ENCODE results near the gene MAJIN. TPM values are rescaled to one million over a fixed set of nuclear protein-coding genes. Genes with fewer than 3 reads are reported as not detected.

The MAJIN gene
- total RNA-seq, 3 donors from 2014 or later (not counting 1 experiment from before 2014, with no cell fraction given), result not detected

GRCh38 chr11:64916040-64916774, 55.7 kb downstream of the MAJIN start:
- peaks cover 31% of the 10 kb centered on the region for H3K4me1 ChIP-seq (ENCODE audit: control insufficient read depth, insufficient read depth, low read length)
- Mint-ChIP-seq H3K27ac (peak overlapping the region; percentile 91 to 96), H3K4me3 (peak overlapping the region; percentile 88), H3K4me1 (peaks cover 15 to 31% of the 10 kb centered on the region in 2 donors), H3K9me3 (no peaks in the 10 kb centered on the region), H3K27me3 (ENCODE audit: low read depth in 2 of 2) (no peaks in the 10 kb centered on the region), H3K36me3 (no peaks in the 10 kb centered on the region)
- intact Hi-C loops (cut with micrococcal nuclease), result loop anchor here (5.0 kb wide), 2 partner anchors 111 to 206 kb away; partner anchors contain the start of genes FAU, MRPL49 and SNX15
- no peaks in the 10 kb centered on the region for H3K27me3 ChIP-seq (ENCODE audit: control insufficient read depth, insufficient read depth, low read length)
- no peaks in the 10 kb centered on the region for H3K9me3 ChIP-seq (ENCODE audit: control insufficient read depth, insufficient read depth, low read length)
- peaks cover 29% of the 10 kb centered on the region for H3K36me3 ChIP-seq (ENCODE audit: control insufficient read depth, insufficient read depth, low read length)
- ATAC-seq (peak; percentile 34 to 49 (median 38)), DNase-seq (peak; percentile 55 to 76)
- H3K27ac ChIP-seq (ENCODE audit: low read length), result peak overlapping the region; percentile 89
- peak overlapping the region; percentile 91 for H3K4me3 ChIP-seq (ENCODE audit: low read length)
- WGBS (ENCODE audit: insufficient coverage), result 15% methylated on average over 20 of the region's 23 CpGs
- TF ChIP-seq, protein P1, sequence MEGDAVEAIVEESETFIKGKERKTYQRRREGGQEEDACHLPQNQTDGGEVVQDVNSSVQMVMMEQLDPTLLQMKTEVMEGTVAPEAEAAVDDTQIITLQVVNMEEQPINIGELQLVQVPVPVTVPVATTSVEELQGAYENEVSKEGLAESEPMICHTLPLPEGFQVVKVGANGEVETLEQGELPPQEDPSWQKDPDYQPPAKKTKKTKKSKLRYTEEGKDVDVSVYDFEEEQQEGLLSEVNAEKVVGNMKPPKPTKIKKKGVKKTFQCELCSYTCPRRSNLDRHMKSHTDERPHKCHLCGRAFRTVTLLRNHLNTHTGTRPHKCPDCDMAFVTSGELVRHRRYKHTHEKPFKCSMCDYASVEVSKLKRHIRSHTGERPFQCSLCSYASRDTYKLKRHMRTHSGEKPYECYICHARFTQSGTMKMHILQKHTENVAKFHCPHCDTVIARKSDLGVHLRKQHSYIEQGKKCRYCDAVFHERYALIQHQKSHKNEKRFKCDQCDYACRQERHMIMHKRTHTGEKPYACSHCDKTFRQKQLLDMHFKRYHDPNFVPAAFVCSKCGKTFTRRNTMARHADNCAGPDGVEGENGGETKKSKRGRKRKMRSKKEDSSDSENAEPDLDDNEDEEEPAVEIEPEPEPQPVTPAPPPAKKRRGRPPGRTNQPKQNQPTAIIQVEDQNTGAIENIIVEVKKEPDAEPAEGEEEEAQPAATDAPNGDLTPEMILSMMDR (IDR thresholded peaks at IDR 0.05), result no peak

GRCh38 chr11:64915376-64915887, 56.5 kb downstream of the MAJIN start:
- H3K4me3 ChIP-seq (ENCODE audit: low read length), result no peak overlapping the region
- DNase-seq (no peak), ATAC-seq (no peak)
- H3K27ac ChIP-seq (ENCODE audit: low read length), result peak overlapping the region; percentile 89
- H3K4me1 ChIP-seq (ENCODE audit: control insufficient read depth, insufficient read depth, low read length), result peaks cover 31% of the 10 kb centered on the region
- WGBS (ENCODE audit: insufficient coverage), result 85% methylated on average over 7 of the region's 7 CpGs
- Mint-ChIP-seq H3K36me3 (no peaks in the 10 kb centered on the region), H3K9me3 (no peaks in the 10 kb centered on the region), H3K4me1 (peaks cover 15 to 31% of the 10 kb centered on the region in 2 donors), H3K4me3 (peak overlapping the region; percentile 88), H3K27me3 (ENCODE audit: low read depth in 2 of 2) (no peaks in the 10 kb centered on the region), H3K27ac (peak overlapping the region; percentile 91 to 96)
- intact Hi-C loops (cut with micrococcal nuclease), result loop anchor here (5.0 kb wide), 2 partner anchors 112 to 207 kb away; partner anchors contain the start of genes FAU, MRPL49 and SNX15
- H3K27me3 ChIP-seq (ENCODE audit: control insufficient read depth, insufficient read depth, low read length), result no peaks in the 10 kb centered on the region
- peaks cover 37% of the 10 kb centered on the region for H3K36me3 ChIP-seq (ENCODE audit: control insufficient read depth, insufficient read depth, low read length)
- no peaks in the 10 kb centered on the region for H3K9me3 ChIP-seq (ENCODE audit: control insufficient read depth, insufficient read depth, low read length)
- TF ChIP-seq, protein P1 (IDR thresholded peaks at IDR 0.05), result no peak

- WGBS (ENCODE audit: insufficient coverage), result 97% methylated on average over 17 of the region's 17 CpGs
- ATAC-seq, result no peak
- Histone ChIP-seq H3K27ac (ENCODE audit: low read length) (no peak overlapping the region), H3K9me3 (ENCODE audit: control insufficient read depth, insufficient read depth, low read length) (no peaks in the 10 kb centered on the region), H3K4me3 (ENCODE audit: low read length) (no peak overlapping the region), H3K27me3 (ENCODE audit: control insufficient read depth, insufficient read depth, low read length) (no peaks in the 10 kb centered on the region), H3K36me3 (ENCODE audit: control insufficient read depth, insufficient read depth, low read length) (peaks cover 48% of the 10 kb centered on the region), H3K4me1 (ENCODE audit: control insufficient read depth, insufficient read depth, low read length) (peaks cover 31% of the 10 kb centered on the region)
- DNase-seq, result no peak
- intact Hi-C loops (cut with micrococcal nuclease), result no loop called here
- Mint-ChIP-seq H3K4me1 (peaks cover 15 to 31% of the 10 kb centered on the region in 2 donors), H3K9me3 (no peaks in the 10 kb centered on the region), H3K27ac (peak overlapping the region in 1 of 2 donors; percentile 96), H3K27me3 (ENCODE audit: low read depth in 2 of 2) (no peaks in the 10 kb centered on the region), H3K4me3 (no peak overlapping the region), H3K36me3 (no peaks in the 10 kb centered on the region)
- TF ChIP-seq, protein P1 (IDR thresholded peaks at IDR 0.05), result no peak
Observed at GRCh38 chr11:64914123-64914522, 57.8 kb downstream of the MAJIN start.
